H1 (cell line): Measurements from ENCODE around the gene TMEM221. TPM values are rescaled to one million over a fixed set of nuclear protein-coding genes. Genes with fewer than 3 reads are reported as not detected.

Source experiments
- CTCF ChIA-PET: fragments of 300-600 bp; sonication (Branson Sonifier 250); formaldehyde crosslinking; loops from one replicate; lab custom pipeline; 2021; ENCODE audit not compliant: partially characterized antibody; lab: Charles Lee
- POLR2A ChIA-PET: fragments of 300-600 bp; sonication (Branson Sonifier 250); formaldehyde crosslinking; loops from one replicate; lab custom pipeline; 2021; ENCODE audit warnings: inconsistent platforms; ENCODE audit not compliant: partially characterized antibody; lab: Charles Lee
- DNase-seq, 2 experiments: peaks; one replicate each; pipeline versions ENCODE4 v3.0.0 to v3.0.0-alpha.2; 2010 to 2022; ENCODE audit warnings: low spot score in 2 of 2, low read depth in 1 of 2, mixed read lengths in 1 of 2
- FAIRE-seq: peaks from 2 replicates; lab custom pipeline; 2011; peaks lifted over from hg19 to GRCh38; lab: Jason Lieb, UNC
- H2AFZ ChIP-seq: 2 replicates; pipeline ENCODE4 v1.8.1; 2012; ENCODE audit warnings: low read length, inconsistent platforms
- H2AK5ac ChIP-seq: 2 replicates; pipeline ENCODE4 v1.6.1; 2013; ENCODE audit warnings: low read depth, low read length
- H2BK120ac ChIP-seq: replicated peaks from 2 replicates; pipeline ENCODE3; 2013; ENCODE audit warnings: low read depth, low read length, inconsistent platforms
- H2BK12ac ChIP-seq: 2 replicates; pipeline ENCODE4 v1.6.1; 2013; ENCODE audit warnings: low read depth, low read length
- H2BK15ac ChIP-seq: 2 replicates; pipeline ENCODE4 v1.6.1; 2013; ENCODE audit warnings: low read length
- H2BK20ac ChIP-seq: 2 replicates; pipeline ENCODE4 v1.6.1; 2013; ENCODE audit warnings: low read length
- H2BK5ac ChIP-seq: 2 replicates; pipeline ENCODE4 v1.6.1; 2013; ENCODE audit warnings: low read depth, low read length
- H3K14ac ChIP-seq: 2 replicates; pipeline ENCODE4 v1.6.1; 2013; ENCODE audit warnings: inconsistent platforms; ENCODE audit not compliant: insufficient read length
- H3K18ac ChIP-seq: 2 replicates; pipeline ENCODE4 v1.6.1; 2013; ENCODE audit warnings: low read length; ENCODE audit errors: extremely low read depth
- H3K23ac ChIP-seq: 2 replicates; pipeline ENCODE4 v1.6.1; 2013; ENCODE audit warnings: inconsistent platforms; ENCODE audit not compliant: insufficient read length
- H3K23me2 ChIP-seq: 2 replicates; pipeline ENCODE4 v1.6.1; 2013; ENCODE audit warnings: low read depth, low read length
- H3K27ac ChIP-seq: 2 replicates; pipeline ENCODE4 v1.6.1; 2011; ENCODE audit warnings: low read depth, low read length, inconsistent platforms
- H3K27me3 ChIP-seq, 4 experiments: replicated peaks in 1 of 4; 1 replicate in 1 of 4; 2 replicates in 3 of 4; pipeline versions ENCODE4 v1.6.1 to v1.8.1; 2011 to 2013; ENCODE audit warnings: low read length in 3 of 4, mild to moderate bottlenecking in 3 of 4, inconsistent platforms in 2 of 4, mixed read lengths in 2 of 4, moderate library complexity in 1 of 4; ENCODE audit not compliant: control insufficient read depth in 3 of 4, insufficient read depth in 3 of 4; ENCODE audit errors: extremely low read depth in 1 of 4
- H3K36me3 ChIP-seq, 4 experiments: 2 replicates each; pipeline versions ENCODE4 v1.6.1 to v1.8.1; 2011 to 2013; ENCODE audit warnings: mild to moderate bottlenecking in 4 of 4, low read length in 3 of 4, moderate library complexity in 2 of 4, control low read depth in 1 of 4, inconsistent platforms in 1 of 4; ENCODE audit not compliant: insufficient read depth in 4 of 4, control insufficient read depth in 2 of 4
- H3K4ac ChIP-seq: replicated peaks from 2 replicates; pipeline ENCODE3; 2013; ENCODE audit warnings: low read length, low read depth, mixed read lengths, inconsistent platforms; ENCODE audit not compliant: insufficient read length
- H3K4me1 ChIP-seq, 4 experiments: replicated peaks in 1 of 4; 1 replicate in 1 of 4; 2 replicates in 3 of 4; pipeline versions ENCODE4 v1.6.1 to v1.8.1; 2011 to 2013; ENCODE audit warnings: low read length in 3 of 4, inconsistent platforms in 2 of 4, mixed read lengths in 1 of 4; ENCODE audit not compliant: insufficient read depth in 4 of 4, control insufficient read depth in 3 of 4
- H3K4me2 ChIP-seq, 2 experiments: 2 replicates each; pipeline versions ENCODE4 v1.6.1 to v1.8.1; 2011 to 2013; ENCODE audit warnings: low read depth in 2 of 2, low read length in 2 of 2, control low read depth in 1 of 2, inconsistent platforms in 1 of 2, mild to moderate bottlenecking in 1 of 2; ENCODE audit not compliant: insufficient read depth in 1 of 2
- H3K4me3 ChIP-seq, 4 experiments: fragments of 200-600, 300-600 bp in 1 of 4; sonication (generic), shearing (Covaris generic), sonication (Bioruptor Twin) in 1 of 4; 2 replicates each; pipeline versions ENCODE4 v1.5.1 to v1.8.1; 2011 to 2016; ENCODE audit warnings: low read length in 4 of 4, low read depth in 3 of 4, control low read depth in 2 of 4, inconsistent platforms in 2 of 4, mild to moderate bottlenecking in 2 of 4, mixed read lengths in 1 of 4, moderate library complexity in 1 of 4; ENCODE audit not compliant: insufficient read depth in 2 of 4; ENCODE audit errors: extremely low read depth in 1 of 4
- H3K56ac ChIP-seq: replicated peaks from 2 replicates; pipeline ENCODE3; 2013; ENCODE audit warnings: low read depth, mild to moderate bottlenecking, mixed read lengths, low read length, inconsistent platforms; ENCODE audit not compliant: insufficient read length
- H3K79me1 ChIP-seq: 2 replicates; pipeline ENCODE4 v1.6.1; 2013; ENCODE audit warnings: low read depth, low read length, control low read depth
- H3K79me2 ChIP-seq, 2 experiments: 2 replicates each; pipeline versions ENCODE4 v1.6.1 to v1.8.1; 2012 to 2013; ENCODE audit warnings: low read length in 2 of 2, mild to moderate bottlenecking in 2 of 2, inconsistent platforms in 1 of 2; ENCODE audit not compliant: insufficient read depth in 2 of 2, control insufficient read depth in 1 of 2
- H3K9ac ChIP-seq, 4 experiments: replicated peaks in 1 of 4; 1 replicate in 1 of 4; 2 replicates in 3 of 4; pipeline versions ENCODE4 v1.6.1 to v1.8.1; 2011 to 2013; ENCODE audit warnings: low read depth in 3 of 4, low read length in 3 of 4, control low read depth in 2 of 4, mild to moderate bottlenecking in 2 of 4, moderate library complexity in 2 of 4, inconsistent platforms in 1 of 4; ENCODE audit errors: extremely low read depth in 1 of 4
- H3K9me3 ChIP-seq, 2 experiments: 2 replicates each; pipeline versions ENCODE4 v1.6.1 to v1.8.1; 2012 to 2013; ENCODE audit warnings: mild to moderate bottlenecking in 2 of 2, moderate library complexity in 2 of 2, control low read depth in 1 of 2, inconsistent platforms in 1 of 2, low read depth in 1 of 2, low read length in 1 of 2, mixed read lengths in 1 of 2; ENCODE audit not compliant: insufficient read depth in 2 of 2
- H4K20me1 ChIP-seq, 2 experiments: replicated peaks in 1 of 2; 2 replicates each; pipeline versions ENCODE3 to v1.8.1; 2011 to 2013; ENCODE audit warnings: inconsistent platforms in 2 of 2, low read length in 2 of 2, mild to moderate bottlenecking in 1 of 2; ENCODE audit not compliant: insufficient read depth in 2 of 2, control insufficient read depth in 1 of 2
- H4K5ac ChIP-seq: 2 replicates; pipeline ENCODE4 v1.6.1; 2013; ENCODE audit warnings: low read length, low read depth, mixed read lengths, inconsistent platforms; ENCODE audit not compliant: insufficient read length
- H4K8ac ChIP-seq: 2 replicates; pipeline ENCODE4 v1.8.0; 2013; ENCODE audit warnings: mild to moderate bottlenecking, moderate library complexity, low read length, inconsistent platforms; ENCODE audit not compliant: insufficient read depth; ENCODE audit errors: extremely low read depth
- H4K91ac ChIP-seq: replicated peaks from 2 replicates; pipeline ENCODE3; 2013; ENCODE audit warnings: low read length, mixed read lengths, inconsistent platforms; ENCODE audit not compliant: insufficient read length
- SUZ12 ChIP-seq: fragments of 200-600 bp; sonication (generic); IDR thresholded peaks from 2 replicates; pipeline ENCODE4 v1.6.1; 2012; ENCODE audit warnings: mild to moderate bottlenecking, inconsistent platforms, low read length, moderate library complexity, mixed read lengths
- TAF1 ChIP-seq: IDR thresholded peaks from 2 replicates; pipeline ENCODE4 v1.6.1; 2011; ENCODE audit warnings: mild to moderate bottlenecking, low read depth, low read length
- WGBS, 2 experiments: shearing (Covaris generic) in 1 of 2; methylation state at CpG; one replicate each; pipeline versions ENCODE4 v1.1.6 to v1.1.7; 2013 to 2015; ENCODE audit warnings: low lambda C conversion rate in 2 of 2, mixed read lengths in 2 of 2, inconsistent platforms in 1 of 2, low coverage in 1 of 2, missing lambda C conversion rate in 1 of 2; ENCODE audit not compliant: insufficient replicate concordance in 2 of 2, insufficient coverage in 1 of 2, insufficient read length in 1 of 2; ENCODE audit errors: extremely low coverage in 1 of 2, missing lambda C conversion rate in 1 of 2; 5-methylcytosine and 5-hydroxymethylcytosine counted together
- polyA plus RNA-seq, 7 experiments: library from polyadenylated mRNA; depleted of rRNA in 3 of 7; stranded (reverse) in 5 of 7; unstranded in 2 of 7; fragments of >200 nt in 5 of 7; fragments of 200-250 nt in 2 of 7; gene quantifications; 1 replicate in 5 of 7; 2 replicates in 1 of 7; 4 replicates in 1 of 7; pipeline versions ENCODE4 v1.2.1 to v1.2.3, GENCODE V29; 2011 to 2013; ENCODE audit warnings: missing spikeins in 2 of 7, mixed read lengths in 2 of 7
- total RNA-seq: library from RNA; stranded (reverse); fragmentation: NEBNext Ultra II Directional; extraction: Animal tissue kit (Norgen Biotek cat#: 25700); gene quantifications from 2 replicates; pipeline ENCODE4 v1.2.1, GENCODE V29; 2021

Gene TMEM221
- total and polyA plus RNA-seq, 2 of the 8 experiments (the other 6 are each of a cell fraction or from before 2014, with no cell fraction given) = 1.4 to 2.0 TPM

DNA sequence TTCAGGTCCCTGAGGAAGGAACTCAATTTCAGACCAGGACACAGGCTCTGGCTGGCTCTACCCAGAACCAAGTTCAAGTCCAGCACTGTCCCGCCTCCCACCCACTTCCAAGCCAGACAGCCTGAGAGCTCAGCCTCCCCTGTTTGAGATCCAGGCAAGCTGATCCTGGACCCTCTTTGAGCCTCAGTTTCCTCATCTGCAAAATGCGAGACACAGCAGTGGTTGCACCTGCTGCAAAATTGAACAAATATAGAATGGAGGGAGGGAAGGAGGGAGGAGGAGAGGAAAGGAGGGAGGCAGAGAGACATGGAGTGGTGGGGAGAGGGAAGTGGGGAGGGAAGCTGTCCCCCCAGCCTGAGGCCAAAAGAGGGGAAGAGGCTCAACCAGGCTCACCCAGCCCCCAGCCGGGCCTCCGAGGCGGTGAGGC is 751 bp downstream of the TMEM221 start:
- Histone ChIP-seq H2AK5ac (0 out of 2 replicates have a peak overlapping the region, but pooled peaks have one; percentile 56), H2AFZ (no peak overlapping the region), H2BK20ac (no peak overlapping the region), H3K23ac (no peak overlapping the region), H3K23me2 (peaks cover 14% of the 10 kb centered on the region; the same call in 1 of the 2 replicates), H2BK15ac (0 out of 2 replicates have a peak overlapping the region, but pooled peaks have one; percentile 61), H3K4me2 (peak overlapping the region; percentile 84 to 91), H3K9me3 (no peaks in the 10 kb centered on the region), H3K36me3 (no peaks in the 10 kb centered on the region), H4K91ac (no peak overlapping the region), H4K20me1 (peaks cover 0 to 5% of the 10 kb centered on the region in 2 experiments), H3K4me3 (peak overlapping the region; percentile 40 to 94 (median 48)), H2BK120ac (no peak overlapping the region), H3K27me3 (peaks cover 0 to 16% (median 10%) of the 10 kb centered on the region in 4 experiments; a peak in 6 of 7 replicates), H4K8ac (0 out of 2 replicates have a peak overlapping the region, but pooled peaks have one; percentile 83), H3K4me1 (peaks cover 0 to 2% (median under 1%) of the 10 kb centered on the region in 4 experiments; a peak in 1 of 7 replicates), H3K79me1 (no peaks in the 10 kb centered on the region), H3K27ac (no peak overlapping the region), H3K79me2 (no peaks in the 10 kb centered on the region), H3K4ac (no peak overlapping the region), H3K56ac (no peak overlapping the region), H2BK12ac (no peak overlapping the region), H3K9ac (peak overlapping the region in 2 of 4 experiments; percentile 19 to 56; a peak in 2 of 7 replicates), H2BK5ac (no peak overlapping the region), H4K5ac (no peak overlapping the region), H3K18ac (no peak overlapping the region), H3K14ac (no peak overlapping the region)
- FAIRE-seq (no peak), DNase-seq (no peak)
- WGBS, 2 experiments = 31% methylated on average over 5 of the region's 5 CpGs; no CpG with 5 or more reads in 1 of the 2 experiments
- POLR2A ChIA-PET = interaction anchor here (0.6 to 1.8 kb wide), 6 partner anchors 12 to 418 kb away, joined by 3 to 5 read pairs (median 3); no protein-coding TSS in a partner anchor
- CTCF ChIA-PET = interaction anchor here (1.0 to 2.9 kb wide), 15 partner anchors 9 to 319 kb away, joined by 3 to 14 read pairs (median 4); partner anchors contain the start of genes CCDC194 and NXNL1
- TF ChIP-seq SUZ12 (peak; percentile 52; the same call in 1 of the 2 replicates), TAF1 (no peak)
